Endothelial cell of umbilical vein (primary cell): ENCODE data around the gene TUBA1C.

Experiments
- EZH2 ChIP-seq: IDR thresholded peaks from 2 replicates; pipeline ENCODE4 v1.6.1; 2012; ENCODE audit warnings: borderline replicate concordance, low read depth, mild to moderate bottlenecking, moderate library complexity, low read length, inconsistent platforms; ENCODE audit not compliant: severe bottlenecking
- FOS ChIP-seq: IDR thresholded peaks from 2 replicates; pipeline ENCODE4 v1.6.1; 2011; ENCODE audit warnings: mild to moderate bottlenecking, low read length, moderate library complexity, borderline replicate concordance; ENCODE audit not compliant: insufficient read depth
- POLR2AphosphoS5 ChIP-seq: IDR thresholded peaks from 2 replicates; pipeline ENCODE4 v1.6.1; 2012; ENCODE audit warnings: low read depth, mild to moderate bottlenecking, control low read depth, low read length, moderate library complexity; ENCODE audit not compliant: insufficient read depth
- TF ChIP-seq, protein P1 (sequence below), 2 donors: IDR thresholded peaks; 1 replicate in 1 of 2; 2 replicates in 1 of 2; pipeline ENCODE4 v1.5.1; 2011; ENCODE audit warnings: low read length in 2 of 2, mild to moderate bottlenecking in 2 of 2, moderate library complexity in 2 of 2, control low read depth in 1 of 2, inconsistent platforms in 1 of 2, low read depth in 1 of 2; ENCODE audit not compliant: insufficient read depth in 1 of 2; ENCODE audit errors: extremely low read depth in 1 of 2

DNA sequence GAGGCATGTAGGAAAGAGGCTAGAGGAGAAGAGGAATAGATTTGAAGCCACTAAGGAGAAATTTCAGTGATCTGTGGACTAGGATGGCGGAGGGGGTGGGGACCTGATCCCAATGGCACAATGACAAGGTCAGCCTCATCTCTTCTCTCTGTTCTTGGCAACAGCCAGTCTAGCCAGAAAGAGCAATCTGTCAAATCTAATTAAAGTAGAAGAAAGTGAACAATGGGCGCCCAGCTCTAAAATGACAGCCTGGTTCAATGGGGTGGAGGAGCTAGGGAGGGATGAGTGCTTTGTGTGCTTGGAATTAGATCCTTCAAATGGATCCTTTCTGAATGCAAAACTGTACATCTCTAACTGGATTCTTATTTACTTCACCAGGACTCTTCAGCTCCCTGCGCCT is 37.2 kb upstream of the TUBA1C start:
- no peak for TF ChIP-seq EZH2
- TF ChIP-seq, protein P1, sequence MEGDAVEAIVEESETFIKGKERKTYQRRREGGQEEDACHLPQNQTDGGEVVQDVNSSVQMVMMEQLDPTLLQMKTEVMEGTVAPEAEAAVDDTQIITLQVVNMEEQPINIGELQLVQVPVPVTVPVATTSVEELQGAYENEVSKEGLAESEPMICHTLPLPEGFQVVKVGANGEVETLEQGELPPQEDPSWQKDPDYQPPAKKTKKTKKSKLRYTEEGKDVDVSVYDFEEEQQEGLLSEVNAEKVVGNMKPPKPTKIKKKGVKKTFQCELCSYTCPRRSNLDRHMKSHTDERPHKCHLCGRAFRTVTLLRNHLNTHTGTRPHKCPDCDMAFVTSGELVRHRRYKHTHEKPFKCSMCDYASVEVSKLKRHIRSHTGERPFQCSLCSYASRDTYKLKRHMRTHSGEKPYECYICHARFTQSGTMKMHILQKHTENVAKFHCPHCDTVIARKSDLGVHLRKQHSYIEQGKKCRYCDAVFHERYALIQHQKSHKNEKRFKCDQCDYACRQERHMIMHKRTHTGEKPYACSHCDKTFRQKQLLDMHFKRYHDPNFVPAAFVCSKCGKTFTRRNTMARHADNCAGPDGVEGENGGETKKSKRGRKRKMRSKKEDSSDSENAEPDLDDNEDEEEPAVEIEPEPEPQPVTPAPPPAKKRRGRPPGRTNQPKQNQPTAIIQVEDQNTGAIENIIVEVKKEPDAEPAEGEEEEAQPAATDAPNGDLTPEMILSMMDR (IDR thresholded peaks at IDR 0.05; ENCODE audit: extremely low read depth in 1 of 2, insufficient read depth in 1 of 2, low read depth in 1 of 2, low read length in 2 of 2), result no peak
- no peak for TF ChIP-seq POLR2AphosphoS5
- TF ChIP-seq FOS, result no peak
